SU-DHL-6 (cell line): ENCODE data around the gene ELMO1.

Source experiments
- EZH2phosphoT487 ChIP-seq: fragments of 200-600 bp; sonication (generic), shearing (Covaris generic); conservative IDR thresholded peaks from 2 replicates; pipeline ENCODE4 v1.6.1; 2018; ENCODE audit warnings: mild to moderate bottlenecking, antibody characterized with exemption, low read length, moderate library complexity, mixed read lengths
- TF ChIP-seq, protein P1 (sequence below): fragments of 200-600 bp; sonication (generic); IDR thresholded peaks from one replicate; pipeline ENCODE4 v1.5.1; 2017; ENCODE audit warnings: antibody characterized with exemption, mild to moderate bottlenecking, low read length, moderate library complexity; ENCODE audit not compliant: insufficient read depth, poor library complexity, severe bottlenecking

DNA sequence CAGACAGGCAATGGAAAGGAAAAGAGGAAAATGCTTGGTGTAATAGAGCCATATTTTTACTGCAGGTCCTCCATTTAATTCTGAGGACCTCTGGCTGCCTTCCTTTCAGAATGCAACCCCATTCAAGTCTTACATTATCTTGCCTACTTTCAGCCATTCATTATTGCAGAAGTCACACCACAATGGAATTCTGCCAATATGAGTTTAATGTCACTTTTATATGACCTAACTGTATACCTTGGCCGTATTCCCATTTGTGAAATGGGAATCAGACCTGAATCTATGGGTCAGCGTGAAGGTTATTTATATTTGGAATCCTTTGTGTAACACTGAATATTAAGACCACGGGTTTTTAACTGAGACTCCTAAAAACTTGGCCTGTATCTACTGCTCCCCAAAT lies 482.6 kb downstream of the ELMO1 start:
- TF ChIP-seq, protein P1, sequence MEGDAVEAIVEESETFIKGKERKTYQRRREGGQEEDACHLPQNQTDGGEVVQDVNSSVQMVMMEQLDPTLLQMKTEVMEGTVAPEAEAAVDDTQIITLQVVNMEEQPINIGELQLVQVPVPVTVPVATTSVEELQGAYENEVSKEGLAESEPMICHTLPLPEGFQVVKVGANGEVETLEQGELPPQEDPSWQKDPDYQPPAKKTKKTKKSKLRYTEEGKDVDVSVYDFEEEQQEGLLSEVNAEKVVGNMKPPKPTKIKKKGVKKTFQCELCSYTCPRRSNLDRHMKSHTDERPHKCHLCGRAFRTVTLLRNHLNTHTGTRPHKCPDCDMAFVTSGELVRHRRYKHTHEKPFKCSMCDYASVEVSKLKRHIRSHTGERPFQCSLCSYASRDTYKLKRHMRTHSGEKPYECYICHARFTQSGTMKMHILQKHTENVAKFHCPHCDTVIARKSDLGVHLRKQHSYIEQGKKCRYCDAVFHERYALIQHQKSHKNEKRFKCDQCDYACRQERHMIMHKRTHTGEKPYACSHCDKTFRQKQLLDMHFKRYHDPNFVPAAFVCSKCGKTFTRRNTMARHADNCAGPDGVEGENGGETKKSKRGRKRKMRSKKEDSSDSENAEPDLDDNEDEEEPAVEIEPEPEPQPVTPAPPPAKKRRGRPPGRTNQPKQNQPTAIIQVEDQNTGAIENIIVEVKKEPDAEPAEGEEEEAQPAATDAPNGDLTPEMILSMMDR = no peak
- no peak for TF ChIP-seq EZH2phosphoT487
